ENCODE data around the gene PPME1.

DNA sequence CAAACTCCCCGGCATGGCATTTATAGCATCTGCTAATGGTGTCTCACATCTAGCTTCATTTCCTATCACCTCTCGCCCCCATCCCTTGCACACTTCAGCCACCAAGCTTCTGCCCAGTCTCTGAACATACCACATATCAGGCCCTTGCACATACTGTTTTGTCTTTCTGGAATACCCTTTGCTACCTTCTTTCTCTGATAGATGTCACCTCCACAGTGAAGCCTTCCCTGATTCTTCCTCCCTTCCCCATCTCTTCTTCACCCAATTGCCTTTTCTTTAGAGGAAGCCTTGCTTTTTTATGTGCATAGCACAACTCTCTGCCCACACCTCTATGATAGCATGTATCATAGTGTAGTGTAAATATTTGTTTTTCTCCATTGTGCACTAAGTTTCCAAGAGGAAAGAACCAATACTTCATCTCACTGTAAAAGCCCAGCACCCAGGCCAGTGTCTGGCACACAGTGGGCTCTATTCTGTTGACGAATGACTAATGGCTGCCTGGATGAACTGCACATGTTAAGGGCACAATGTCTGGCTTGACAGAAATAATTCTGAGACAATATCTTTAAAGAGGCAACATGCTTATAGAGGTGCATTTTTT is 112.6 kb downstream of the PPME1 start:
- TF ChIP-seq, protein P1, sequence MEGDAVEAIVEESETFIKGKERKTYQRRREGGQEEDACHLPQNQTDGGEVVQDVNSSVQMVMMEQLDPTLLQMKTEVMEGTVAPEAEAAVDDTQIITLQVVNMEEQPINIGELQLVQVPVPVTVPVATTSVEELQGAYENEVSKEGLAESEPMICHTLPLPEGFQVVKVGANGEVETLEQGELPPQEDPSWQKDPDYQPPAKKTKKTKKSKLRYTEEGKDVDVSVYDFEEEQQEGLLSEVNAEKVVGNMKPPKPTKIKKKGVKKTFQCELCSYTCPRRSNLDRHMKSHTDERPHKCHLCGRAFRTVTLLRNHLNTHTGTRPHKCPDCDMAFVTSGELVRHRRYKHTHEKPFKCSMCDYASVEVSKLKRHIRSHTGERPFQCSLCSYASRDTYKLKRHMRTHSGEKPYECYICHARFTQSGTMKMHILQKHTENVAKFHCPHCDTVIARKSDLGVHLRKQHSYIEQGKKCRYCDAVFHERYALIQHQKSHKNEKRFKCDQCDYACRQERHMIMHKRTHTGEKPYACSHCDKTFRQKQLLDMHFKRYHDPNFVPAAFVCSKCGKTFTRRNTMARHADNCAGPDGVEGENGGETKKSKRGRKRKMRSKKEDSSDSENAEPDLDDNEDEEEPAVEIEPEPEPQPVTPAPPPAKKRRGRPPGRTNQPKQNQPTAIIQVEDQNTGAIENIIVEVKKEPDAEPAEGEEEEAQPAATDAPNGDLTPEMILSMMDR (conservative IDR thresholded peaks at IDR 0.05; ENCODE audit: low read depth, low read length) = no peak
- TF ChIP-seq EZH2 (IDR thresholded peaks at IDR 0.05; ENCODE audit: low read length, unreplicated experiment) = no peak

Measured in PC-3 (cell line).